GM18870 (cell line): Measurements from ENCODE around the gene SRPK1.

Experiments used
- ATAC-seq: cut with Tn5 transposase; IDR thresholded peaks from one replicate; pipeline ENCODE4 v1.9.1; 2021; ENCODE audit warnings: moderate library complexity; ENCODE audit not compliant: unreplicated experiment

SRPK1 gene

GRCh38 chr6:35903679-35904078, 17.2 kb downstream of the SRPK1 start:
- no peak for ATAC-seq

- ATAC-seq = no peak
Observed at GRCh38 chr6:35900448-35900847, 20.4 kb downstream of the SRPK1 start.

GRCh38 chr6:35898003-35898402, 22.9 kb downstream of the SRPK1 start:
- no peak for ATAC-seq

- no peak for ATAC-seq
Observed at GRCh38 chr6:35897486-35897885, 23.4 kb downstream of the SRPK1 start.

GRCh38 chr6:35897036-35897435, 23.9 kb downstream of the SRPK1 start:
- ATAC-seq = no peak

- ATAC-seq = no peak
Observed at GRCh38 chr6:35896228-35896627, 24.7 kb downstream of the SRPK1 start.

- no peak for ATAC-seq
Observed at GRCh38 chr6:35895560-35895959, 25.3 kb downstream of the SRPK1 start.

GRCh38 chr6:35894776-35895175, 26.1 kb downstream of the SRPK1 start:
- ATAC-seq = no peak

GRCh38 chr6:35893246-35893645, 27.7 kb downstream of the SRPK1 start:
- no peak for ATAC-seq

GRCh38 chr6:35892482-35892881, 28.4 kb downstream of the SRPK1 start:
- ATAC-seq = no peak

GRCh38 chr6:35879151-35879550, 41.7 kb downstream of the SRPK1 start:
- no peak for ATAC-seq

- no peak for ATAC-seq
Observed at GRCh38 chr6:35876902-35877301, 44.0 kb downstream of the SRPK1 start.

- no peak for ATAC-seq
Observed at GRCh38 chr6:35874730-35875129, 46.2 kb downstream of the SRPK1 start.

- no peak for ATAC-seq
Observed at GRCh38 chr6:35859367-35859766, 61.5 kb downstream of the SRPK1 start.

GRCh38 chr6:35857853-35858252, 63.0 kb downstream of the SRPK1 start:
- no peak for ATAC-seq

GRCh38 chr6:35856250-35856649, 64.6 kb downstream of the SRPK1 start:
- no peak for ATAC-seq

GRCh38 chr6:35852994-35853393, 67.9 kb downstream of the SRPK1 start:
- ATAC-seq = no peak

GRCh38 chr6:35850208-35850607, 70.7 kb downstream of the SRPK1 start:
- ATAC-seq = no peak

GRCh38 chr6:35844290-35844689, 76.6 kb downstream of the SRPK1 start:
- no peak for ATAC-seq

GRCh38 chr6:35842381-35842780, 78.5 kb downstream of the SRPK1 start:
- no peak for ATAC-seq

GRCh38 chr6:35839019-35839418, 81.9 kb downstream of the SRPK1 start:
- ATAC-seq = no peak

GRCh38 chr6:35833536-35833935, 87.4 kb downstream of the SRPK1 start:
- ATAC-seq = no peak

GRCh38 chr6:35831257-35832007, 89.5 kb downstream of the SRPK1 start:
- ATAC-seq = no peak
